NCI-H1436 (cell line): Measurements from ENCODE around the gene NEO1.

Experiments
- DNase-seq: peaks from one replicate; lab custom pipeline; 2025; lab: John Stamatoyannopoulos, UW

Gene NEO1

GRCh38 chr15:73354241-73354640 is 302.0 kb downstream of the NEO1 start:
- DNase-seq, result no peak
